SK-N-SH treated with all-trans-retinoic acid at 6 μM for 48 hours (cell line): Measurements from ENCODE around the gene HSD17B14.

Experiments used
- ATAC-seq: fragments of 200-7000 bp; cut with Tn5 transposase; 3 replicates; pipeline ENCODE4 v1.9.1; 2020; ENCODE audit warnings: mild to moderate bottlenecking, moderate library complexity
- BACH2 ChIP-seq: fragments of 250-450 bp; sonication (Bioruptor Pico); IDR thresholded peaks from 2 replicates; pipeline ENCODE4 v1.9.0; 2021; ENCODE audit warnings: mild to moderate bottlenecking, borderline replicate concordance
- CREB5 ChIP-seq: fragments of 250-450 bp; sonication (Bioruptor Pico); IDR thresholded peaks from 2 replicates; pipeline ENCODE4 v1.5.1; 2020; ENCODE audit warnings: low read depth, mild to moderate bottlenecking, moderate library complexity
- CSDC2 ChIP-seq: fragments of 250-450 bp; sonication (Bioruptor Pico); IDR thresholded peaks from 2 replicates; pipeline ENCODE4 v1.5.0; 2020; ENCODE audit warnings: mild to moderate bottlenecking, moderate library complexity
- CSRNP3 ChIP-seq: fragments of 250-450 bp; sonication (Bioruptor Pico); IDR thresholded peaks from 2 replicates; pipeline ENCODE4 v1.5.1; 2021; ENCODE audit warnings: mild to moderate bottlenecking, moderate library complexity
- ESRRG ChIP-seq: fragments of 250-450 bp; sonication (Bioruptor Pico); IDR thresholded peaks from 2 replicates; pipeline ENCODE4 v1.6.1; 2021; ENCODE audit warnings: mild to moderate bottlenecking
- GLIS3 ChIP-seq: fragments of 250-450 bp; sonication (Bioruptor Pico); IDR thresholded peaks from 2 replicates; pipeline ENCODE4 v1.5.0; 2020; ENCODE audit warnings: mild to moderate bottlenecking, moderate library complexity
- ISL1 ChIP-seq: fragments of 250-450 bp; sonication (Bioruptor Pico); IDR thresholded peaks from 2 replicates; pipeline ENCODE4 v2.1.2; 2022; ENCODE audit warnings: mild to moderate bottlenecking, moderate library complexity
- OSR1 ChIP-seq: fragments of 250-450 bp; sonication (Bioruptor Pico); IDR thresholded peaks from 2 replicates; pipeline ENCODE4 v1.8.0; 2022; ENCODE audit warnings: moderate library complexity, mild to moderate bottlenecking, inconsistent platforms
- PATZ1 ChIP-seq: fragments of 250-450 bp; sonication (Bioruptor Pico); IDR thresholded peaks from 2 replicates; pipeline ENCODE4 v1.8.0; 2020; ENCODE audit warnings: mild to moderate bottlenecking, moderate library complexity, borderline replicate concordance
- POU6F1 ChIP-seq: fragments of 250-450 bp; sonication (Bioruptor Pico); IDR thresholded peaks from 2 replicates; pipeline ENCODE4 v1.8.0; 2021; ENCODE audit warnings: low read depth, mild to moderate bottlenecking, moderate library complexity, borderline replicate concordance
- PPARA ChIP-seq: fragments of 250-450 bp; sonication (Bioruptor Pico); IDR thresholded peaks from 2 replicates; pipeline ENCODE4 v1.5.0; 2020; ENCODE audit warnings: mild to moderate bottlenecking, borderline replicate concordance
- RARB ChIP-seq: fragments of 250-450 bp; sonication (Bioruptor Pico); IDR thresholded peaks from 2 replicates; pipeline ENCODE4 v1.8.0; 2021; ENCODE audit warnings: mild to moderate bottlenecking, moderate library complexity
- SNAI2 ChIP-seq: fragments of 250-450 bp; sonication (Bioruptor Pico); IDR thresholded peaks from 2 replicates; pipeline ENCODE4 v1.5.0; 2020; ENCODE audit warnings: mild to moderate bottlenecking, moderate library complexity
- TCF4 ChIP-seq: fragments of 250-450 bp; sonication (Bioruptor Pico); IDR thresholded peaks from 2 replicates; pipeline ENCODE4 v1.8.0; 2021; ENCODE audit warnings: mild to moderate bottlenecking, moderate library complexity, borderline replicate concordance
- TOX ChIP-seq: fragments of 250-450 bp; sonication (Bioruptor Pico); IDR thresholded peaks from 2 replicates; pipeline ENCODE4 v1.8.0; 2021; ENCODE audit warnings: mild to moderate bottlenecking, moderate library complexity, borderline replicate concordance
- TSHZ2 ChIP-seq: fragments of 250-450 bp; sonication (Bioruptor Pico); IDR thresholded peaks from 2 replicates; pipeline ENCODE4 v1.5.0; 2020; ENCODE audit warnings: mild to moderate bottlenecking, moderate library complexity
- ZC3H10 ChIP-seq: fragments of 250-450 bp; sonication (Bioruptor Pico); IDR thresholded peaks from 2 replicates; pipeline ENCODE4 v1.5.1; 2021; ENCODE audit warnings: mild to moderate bottlenecking, moderate library complexity
- ZFP30 ChIP-seq: fragments of 450-650 bp; formaldehyde crosslinking; IDR thresholded peaks from 2 replicates; pipeline ENCODE4 v1.5.0; 2022; ENCODE audit warnings: mild to moderate bottlenecking, moderate library complexity
- ZNF565 ChIP-seq: fragments of 450-650 bp; formaldehyde crosslinking; conservative IDR thresholded peaks from 2 replicates; pipeline ENCODE4 v1.5.0; 2020; ENCODE audit warnings: low read depth, mild to moderate bottlenecking, moderate library complexity
- ZNF70 ChIP-seq: fragments of 450-650 bp; formaldehyde crosslinking; IDR thresholded peaks from 2 replicates; pipeline ENCODE4 v1.5.0; 2020; ENCODE audit warnings: mild to moderate bottlenecking, moderate library complexity
- ZNF8 ChIP-seq: fragments of 450-650 bp; formaldehyde crosslinking; IDR thresholded peaks from 2 replicates; pipeline ENCODE4 v1.5.0; 2020; ENCODE audit warnings: mild to moderate bottlenecking, moderate library complexity

Gene HSD17B14

GRCh38 chr19:48818234-48818820, 18.0 kb downstream of the HSD17B14 start:
- no peak for TF ChIP-seq PPARA
- no peak for TF ChIP-seq TCF4 (CRISPR knock-in tag)
- TF ChIP-seq ZNF8: no peak
- no peak for TF ChIP-seq OSR1 (CRISPR knock-in tag)
- TF ChIP-seq SNAI2 (CRISPR knock-in tag): no peak
- no peak for TF ChIP-seq GLIS3
- TF ChIP-seq CSRNP3 (CRISPR knock-in tag): no peak
- no peak for TF ChIP-seq POU6F1
- no peak for TF ChIP-seq ESRRG (CRISPR knock-in tag)
- TF ChIP-seq, all 23 proteins: peak for 0
- no peak for ATAC-seq

- TF ChIP-seq ESRRG (CRISPR knock-in tag): no peak
- no peak for TF ChIP-seq GLIS3
- ATAC-seq: no peak
These were observed 18.6 kb downstream of the HSD17B14 start for GRCh38 chr19:48817585-48818124.

GRCh38 chr19:48815870-48816501, 20.3 kb downstream of the HSD17B14 start:
- ATAC-seq: no peak
- no peak for TF ChIP-seq SNAI2 (CRISPR knock-in tag)
- TF ChIP-seq ISL1 (CRISPR knock-in tag): no peak
- no peak for TF ChIP-seq PPARA
- TF ChIP-seq ESRRG (CRISPR knock-in tag): no peak
- no peak for TF ChIP-seq CSDC2
- TF ChIP-seq ZNF70: no peak
- no peak for TF ChIP-seq BACH2 (CRISPR knock-in tag)
- no peak for TF ChIP-seq ZNF565 (CRISPR knock-in tag)
- no peak for TF ChIP-seq CREB5 (CRISPR knock-in tag)
- TF ChIP-seq TOX: no peak
- no peak for TF ChIP-seq ZFP30 (CRISPR knock-in tag)
- no peak for TF ChIP-seq PATZ1
- TF ChIP-seq RARB (CRISPR knock-in tag): no peak
- TF ChIP-seq ZNF8: no peak
- TF ChIP-seq GLIS3: no peak
- TF ChIP-seq ZC3H10 (CRISPR knock-in tag): no peak

GRCh38 chr19:48814895-48815294, 21.4 kb downstream of the HSD17B14 start:
- TF ChIP-seq GLIS3: no peak
- no peak for TF ChIP-seq CREB5 (CRISPR knock-in tag)
- TF ChIP-seq ESRRG (CRISPR knock-in tag): no peak
- TF ChIP-seq ZNF8: no peak
- TF ChIP-seq OSR1 (CRISPR knock-in tag): no peak
- no peak for TF ChIP-seq CSRNP3 (CRISPR knock-in tag)
- TF ChIP-seq BACH2 (CRISPR knock-in tag): no peak
- TF ChIP-seq PPARA: no peak
- TF ChIP-seq TCF4 (CRISPR knock-in tag): no peak
- TF ChIP-seq TSHZ2 (CRISPR knock-in tag): no peak
- TF ChIP-seq CSDC2: no peak
- ATAC-seq: no peak
